SU-DHL-6 (cell line): Measurements from ENCODE around the gene LTK.

Experiments used
- EZH2phosphoT487 ChIP-seq: fragments of 200-600 bp; sonication (generic), shearing (Covaris generic); conservative IDR thresholded peaks from 2 replicates; pipeline ENCODE4 v1.6.1; 2018; ENCODE audit warnings: mild to moderate bottlenecking, antibody characterized with exemption, low read length, moderate library complexity, mixed read lengths
- TF ChIP-seq, protein P1 (sequence below): fragments of 200-600 bp; sonication (generic); IDR thresholded peaks from one replicate; pipeline ENCODE4 v1.5.1; 2017; ENCODE audit warnings: antibody characterized with exemption, mild to moderate bottlenecking, low read length, moderate library complexity; ENCODE audit not compliant: insufficient read depth, poor library complexity, severe bottlenecking

DNA sequence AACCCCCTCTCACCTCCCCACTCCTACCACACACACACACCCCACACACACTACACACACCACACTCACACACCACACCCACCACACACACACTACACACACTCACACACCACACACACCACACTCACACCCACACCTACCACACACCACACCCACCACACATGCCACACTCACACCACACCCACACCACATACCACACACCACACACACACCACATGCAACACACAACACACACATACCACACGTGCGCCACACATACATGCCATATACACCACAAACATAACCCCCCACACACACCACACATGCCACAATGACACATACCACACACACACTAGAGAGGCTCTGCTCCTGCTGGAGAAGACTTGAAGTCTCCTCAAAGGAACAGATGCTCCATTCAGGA, 25.8 kb downstream of the LTK start:
- TF ChIP-seq, protein P1, sequence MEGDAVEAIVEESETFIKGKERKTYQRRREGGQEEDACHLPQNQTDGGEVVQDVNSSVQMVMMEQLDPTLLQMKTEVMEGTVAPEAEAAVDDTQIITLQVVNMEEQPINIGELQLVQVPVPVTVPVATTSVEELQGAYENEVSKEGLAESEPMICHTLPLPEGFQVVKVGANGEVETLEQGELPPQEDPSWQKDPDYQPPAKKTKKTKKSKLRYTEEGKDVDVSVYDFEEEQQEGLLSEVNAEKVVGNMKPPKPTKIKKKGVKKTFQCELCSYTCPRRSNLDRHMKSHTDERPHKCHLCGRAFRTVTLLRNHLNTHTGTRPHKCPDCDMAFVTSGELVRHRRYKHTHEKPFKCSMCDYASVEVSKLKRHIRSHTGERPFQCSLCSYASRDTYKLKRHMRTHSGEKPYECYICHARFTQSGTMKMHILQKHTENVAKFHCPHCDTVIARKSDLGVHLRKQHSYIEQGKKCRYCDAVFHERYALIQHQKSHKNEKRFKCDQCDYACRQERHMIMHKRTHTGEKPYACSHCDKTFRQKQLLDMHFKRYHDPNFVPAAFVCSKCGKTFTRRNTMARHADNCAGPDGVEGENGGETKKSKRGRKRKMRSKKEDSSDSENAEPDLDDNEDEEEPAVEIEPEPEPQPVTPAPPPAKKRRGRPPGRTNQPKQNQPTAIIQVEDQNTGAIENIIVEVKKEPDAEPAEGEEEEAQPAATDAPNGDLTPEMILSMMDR = no peak
- no peak for TF ChIP-seq EZH2phosphoT487
